Measurements from ENCODE around the gene MTOR.
"Not testable (repeated sequence)": the region's sequence is repeated elsewhere in the genome, so short reads cannot be mapped to it uniquely, and the experiment has no call there.

MTOR gene

DNA sequence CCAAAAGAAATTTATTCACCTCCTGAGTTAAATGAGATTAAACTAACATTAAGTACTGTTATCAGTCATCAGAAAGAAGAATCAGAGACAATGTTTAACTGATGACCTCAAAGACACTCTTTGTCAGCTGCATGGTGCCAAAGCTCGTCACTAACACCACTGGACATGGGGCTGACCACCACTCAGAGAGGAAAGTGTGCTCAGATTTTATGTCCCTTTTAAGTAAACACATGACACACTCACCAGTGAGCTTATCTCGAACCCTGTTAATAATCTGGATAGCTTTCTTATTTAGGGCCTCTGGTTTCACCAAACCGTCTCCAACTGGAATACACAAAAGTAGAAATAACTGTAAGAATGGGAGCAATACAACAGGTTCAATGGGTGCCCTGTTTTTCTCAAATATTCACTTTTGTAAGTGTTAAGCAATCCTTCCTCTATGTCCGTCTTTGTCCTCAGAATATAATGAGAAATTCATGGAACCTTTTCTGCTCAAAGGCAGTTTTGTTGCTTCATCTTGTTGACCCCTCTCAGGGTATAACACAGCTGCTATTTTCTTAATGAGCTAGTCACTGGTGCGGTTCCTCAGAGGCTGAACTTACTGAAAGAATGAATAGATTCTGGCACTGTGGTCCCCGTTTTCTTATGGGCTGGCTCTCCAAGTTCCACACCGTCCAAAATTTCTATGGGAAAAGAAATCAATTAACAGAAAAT is 153.1 kb downstream of the MTOR start:
- DNase-seq (ENCODE audit: low read depth), result no peak

DNA sequence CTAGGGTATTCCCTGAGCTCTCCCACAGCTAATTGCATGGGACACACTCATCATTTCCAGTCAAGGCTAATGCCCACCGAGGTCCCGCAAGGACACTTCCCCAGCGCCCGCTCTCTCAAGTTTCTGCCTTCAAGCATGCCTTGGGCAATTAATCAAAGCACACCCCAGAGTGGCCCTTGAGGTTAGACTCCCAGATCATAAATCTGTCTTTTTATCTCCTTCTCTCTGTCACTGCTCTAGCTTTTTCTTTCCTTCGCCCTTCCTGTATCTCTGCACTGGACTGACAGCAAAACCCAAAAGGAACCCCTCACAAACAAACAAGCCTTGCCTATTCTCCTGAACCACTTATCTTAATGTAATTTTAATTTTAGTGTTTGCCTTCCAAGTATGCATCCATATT is 154.8 kb downstream of the MTOR start:
- no peak for DNase-seq (ENCODE audit: low read depth)

DNA sequence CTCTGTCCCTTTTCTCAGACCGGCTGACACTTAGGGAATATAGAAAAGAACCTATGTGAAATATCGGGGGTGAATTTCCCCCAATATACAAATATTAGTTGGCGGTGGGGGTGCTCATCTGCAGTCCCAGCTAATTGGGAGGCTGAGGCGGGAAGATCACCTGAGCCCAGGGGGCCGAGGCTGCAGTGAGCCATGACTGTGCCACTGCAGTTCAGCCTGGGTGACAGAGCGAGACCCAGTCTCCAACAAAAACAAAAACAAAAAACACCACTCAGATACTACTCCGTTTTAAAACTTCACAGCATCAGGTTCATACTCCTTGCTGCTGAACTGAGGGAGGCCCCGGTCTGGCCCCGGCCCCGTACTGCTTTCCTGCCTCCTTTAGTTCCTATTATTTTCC is 156.8 kb downstream of the MTOR start:
- no peak for DNase-seq (ENCODE audit: low read depth)

DNA sequence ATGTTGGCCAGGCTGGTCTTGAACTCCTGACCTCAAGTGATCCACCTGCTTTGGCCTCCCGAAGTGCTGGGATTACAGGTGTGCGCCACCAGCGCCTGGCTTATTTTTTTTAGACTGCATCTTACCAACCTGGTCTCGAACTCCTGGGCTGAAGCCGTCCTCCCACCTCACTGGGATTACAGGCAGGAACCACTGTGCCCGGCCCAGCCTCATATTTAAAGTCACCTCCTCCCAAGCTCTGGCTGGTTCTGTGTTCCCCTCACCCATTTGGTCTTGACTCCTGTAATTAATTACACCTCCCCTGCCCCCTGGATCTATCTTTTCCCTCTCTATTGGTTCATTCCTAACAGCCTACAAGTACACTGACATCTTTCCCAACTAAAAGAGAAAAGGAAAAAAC is 161.0 kb downstream of the MTOR start:
- no peak for DNase-seq (ENCODE audit: low read depth)

DNA sequence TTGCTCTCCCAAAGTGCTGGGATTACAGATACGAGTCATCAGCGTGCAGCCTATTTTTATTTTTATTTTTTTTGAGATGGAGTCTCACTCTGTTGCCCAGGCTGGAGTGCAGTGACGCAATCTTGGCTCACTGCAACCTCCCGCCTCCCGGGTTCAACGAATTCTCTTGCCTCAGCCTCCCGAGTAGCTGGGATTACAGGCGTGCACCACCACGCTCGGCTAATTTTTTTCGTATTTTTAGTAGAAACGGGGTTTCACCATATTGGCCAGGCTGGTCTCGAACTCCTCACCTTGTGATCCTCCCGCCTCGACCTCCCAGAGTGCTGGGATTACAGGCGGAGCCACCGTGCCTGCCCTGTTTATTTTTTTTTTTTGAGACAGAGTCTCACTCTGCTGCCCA is 161.5 kb downstream of the MTOR start:
- DNase-seq (ENCODE audit: low read depth), result not testable (repeated sequence)

DNA sequence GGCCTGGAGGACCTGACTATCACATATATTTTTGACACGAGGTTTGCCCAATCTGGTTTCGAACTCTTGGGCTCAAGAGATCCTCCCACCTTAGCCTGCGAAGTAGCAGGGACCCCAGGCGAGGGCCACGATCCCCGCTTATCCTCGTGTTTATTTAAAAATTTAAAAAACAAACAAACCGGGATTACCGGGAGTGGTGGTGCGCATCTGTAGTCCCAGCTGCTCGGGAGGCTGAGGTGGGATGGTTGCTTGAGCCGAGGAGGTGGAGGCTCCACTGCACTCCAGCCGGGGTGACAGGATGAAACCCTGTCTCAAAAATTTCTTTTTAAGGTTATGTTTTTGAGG is 162.2 kb downstream of the MTOR start:
- no peak for DNase-seq (ENCODE audit: low read depth)

DNA sequence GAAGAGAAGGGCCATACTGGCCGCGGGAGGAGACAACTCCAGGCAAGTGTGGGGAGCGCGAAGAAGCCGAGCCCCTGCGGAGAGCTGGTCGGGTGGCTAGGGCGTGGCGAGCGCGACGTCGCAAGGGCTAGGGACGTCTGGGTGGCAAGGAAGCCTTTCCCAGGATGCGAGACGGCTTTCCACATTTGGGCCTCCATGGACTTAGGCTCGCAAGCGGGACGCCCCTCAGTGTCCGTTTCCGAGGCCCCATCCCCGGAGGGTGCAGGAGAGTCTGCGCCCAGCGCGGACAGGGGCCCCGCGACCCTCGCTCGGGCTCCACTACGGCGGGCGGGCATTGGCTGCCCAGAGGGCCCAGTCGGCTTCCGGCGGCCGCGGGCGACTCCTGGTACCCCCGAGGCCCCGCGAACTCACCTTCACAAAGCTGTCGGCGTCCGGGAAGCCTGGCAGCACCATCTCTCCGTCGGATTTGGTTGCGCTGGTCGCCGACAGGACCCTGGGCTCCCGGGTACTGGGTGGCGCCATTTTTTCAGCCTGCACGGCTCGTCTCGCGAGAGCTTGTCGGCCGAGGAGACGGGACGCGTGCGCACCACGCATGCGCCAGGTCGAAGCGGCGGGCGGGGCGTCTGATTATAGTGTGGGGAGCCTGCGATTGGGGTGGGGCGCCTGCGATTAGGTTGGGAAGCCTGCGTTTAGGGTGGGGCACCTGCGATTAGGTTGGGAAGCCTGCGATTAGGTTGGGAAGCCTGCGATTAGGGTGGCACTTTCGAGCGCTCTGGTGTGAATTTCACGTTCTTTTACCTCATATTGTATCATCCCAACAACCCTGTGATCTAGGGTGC is 162.8 kb downstream of the MTOR start, which contains the start of gene EXOSC10:
EXOSC10 (minus strand) TSS at position 560 of the 839 bp plus-strand sequence; CDS start at position 522, 38 bp downstream.
- peak; percentile 93 for DNase-seq (ENCODE audit: low read depth)

DNA sequence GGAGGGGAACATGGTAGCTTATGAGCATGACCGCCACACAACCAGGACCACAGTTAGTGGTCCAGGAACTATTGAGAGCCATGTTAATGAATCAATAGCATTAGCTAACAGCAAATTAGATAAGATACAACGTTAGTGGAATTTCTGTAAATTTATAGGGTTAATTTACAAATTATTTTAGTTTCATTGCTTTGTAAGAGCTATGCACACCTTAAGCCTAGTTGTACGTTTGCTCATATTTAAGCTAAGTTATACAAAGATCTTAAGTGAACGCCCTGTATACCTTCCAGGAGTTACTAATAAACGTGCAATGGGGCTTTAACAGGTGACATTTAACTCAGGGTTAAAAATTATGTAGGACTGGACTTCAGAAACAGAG is 163.4 kb downstream of the MTOR start:
- no peak for DNase-seq (ENCODE audit: low read depth)

DNA sequence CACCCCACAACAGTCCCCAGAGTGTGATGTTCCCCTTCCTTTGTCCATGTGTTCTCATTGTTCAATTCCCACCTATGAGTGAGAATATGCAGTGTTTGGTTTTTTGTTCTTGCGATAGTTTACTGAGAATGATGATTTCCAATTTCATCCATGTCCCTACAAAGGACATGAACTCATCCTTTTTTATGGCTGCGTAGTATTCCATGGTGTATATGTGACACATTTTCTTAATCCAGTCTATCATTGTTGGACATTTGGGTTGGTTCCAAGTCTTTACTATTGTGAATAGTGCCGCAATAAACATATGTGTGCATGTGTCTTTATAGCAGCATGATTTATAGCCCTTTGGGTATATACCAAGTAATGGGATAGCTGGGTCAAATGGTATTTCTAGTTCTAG is 178.6 kb downstream of the MTOR start:
- not testable (repeated sequence) for DNase-seq (ENCODE audit: low read depth)

DNA sequence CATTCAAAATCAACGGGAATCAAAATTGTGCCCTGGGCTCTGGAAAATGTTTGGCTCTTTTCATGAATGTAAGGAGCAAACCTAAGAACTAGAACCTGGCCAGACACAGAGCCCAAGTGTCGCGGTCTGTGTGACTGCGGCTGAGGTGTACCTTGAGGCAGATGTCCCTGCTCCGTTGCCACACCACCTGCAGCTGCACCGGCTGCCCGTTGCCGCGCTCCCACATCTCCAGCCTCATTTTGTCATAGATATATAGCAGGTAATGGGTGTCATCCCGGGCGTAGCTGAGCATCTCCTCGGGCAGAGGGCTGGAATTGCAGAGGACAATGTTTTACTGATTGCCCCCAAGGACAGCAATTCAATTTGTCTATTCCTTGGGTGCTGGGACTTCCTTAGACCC is 181.4 kb downstream of the MTOR start:
- no peak for DNase-seq (ENCODE audit: low read depth)

DNA sequence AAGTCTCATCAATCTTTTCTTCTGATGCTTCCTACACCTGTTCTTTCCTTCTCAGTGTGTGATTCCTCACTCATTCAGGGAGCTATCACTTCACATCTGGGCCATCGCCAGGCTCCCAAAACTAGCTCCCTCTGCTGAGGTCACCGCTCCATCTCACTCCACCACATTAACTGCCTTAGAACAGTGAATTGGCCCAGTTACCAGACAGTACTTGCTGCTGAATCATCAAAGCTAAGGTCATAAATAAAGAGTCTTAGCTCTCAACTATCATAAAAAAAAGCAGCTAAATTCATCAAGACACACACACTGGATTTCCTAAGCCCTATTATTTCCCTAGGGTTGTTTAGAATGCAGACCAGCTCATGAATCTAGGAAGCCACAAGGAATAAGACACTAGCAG is 183.7 kb downstream of the MTOR start:
- DNase-seq (ENCODE audit: low read depth), result no peak

DNA sequence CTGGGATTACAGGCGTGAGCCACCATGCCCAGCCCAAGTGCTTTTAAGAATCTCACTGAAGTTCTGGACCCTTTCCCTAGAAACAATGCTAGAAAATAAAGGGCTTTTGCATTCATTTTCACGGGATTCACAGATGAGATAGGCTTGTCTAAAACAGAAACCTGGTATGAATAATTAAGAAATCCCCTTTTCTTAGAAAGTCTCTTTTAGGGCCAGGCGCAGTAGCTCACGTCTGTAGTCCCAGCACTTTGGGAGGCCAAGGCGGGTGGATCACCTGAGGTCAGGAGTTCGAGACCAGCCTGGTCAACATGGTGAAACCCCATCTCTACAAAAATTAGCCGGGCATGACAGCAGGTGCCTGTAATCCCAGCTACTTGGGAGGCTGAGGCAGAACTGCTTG is 189.0 kb downstream of the MTOR start:
- not testable (repeated sequence) for DNase-seq (ENCODE audit: low read depth)

DNA sequence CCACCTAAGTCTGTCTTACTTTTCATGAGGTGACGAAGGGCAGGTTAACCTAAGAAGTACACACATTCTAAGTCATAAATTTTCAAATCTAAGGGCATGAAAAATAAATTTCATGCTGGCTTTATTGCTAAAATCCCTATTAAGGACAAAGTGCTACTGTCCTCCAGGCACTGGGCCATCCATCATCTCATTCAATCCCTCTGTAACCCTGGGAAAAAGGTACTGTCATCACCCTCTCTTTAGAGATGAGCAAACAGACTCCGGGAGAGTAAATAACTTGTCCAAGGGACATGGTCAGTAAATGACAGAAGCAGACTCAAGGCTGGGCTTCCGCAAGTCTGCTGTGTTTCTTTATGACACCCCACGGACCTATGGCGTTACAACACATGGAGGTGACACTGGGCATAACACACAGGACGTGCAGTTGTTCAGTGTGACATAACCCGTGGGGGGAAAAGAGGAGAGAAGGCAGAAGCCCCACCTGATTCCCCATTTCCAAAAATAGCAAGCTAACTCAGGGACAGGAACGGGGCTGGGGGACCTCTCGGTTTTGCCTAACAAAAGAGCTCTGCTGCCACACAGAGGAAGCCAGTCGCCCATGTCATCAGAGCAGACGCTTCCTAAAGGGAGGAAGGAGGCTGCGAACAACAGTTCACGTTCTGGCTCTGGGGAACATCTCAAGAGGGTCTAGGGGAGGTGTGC is 190.0 kb downstream of the MTOR start:
- no peak for DNase-seq (ENCODE audit: low read depth)

DNA sequence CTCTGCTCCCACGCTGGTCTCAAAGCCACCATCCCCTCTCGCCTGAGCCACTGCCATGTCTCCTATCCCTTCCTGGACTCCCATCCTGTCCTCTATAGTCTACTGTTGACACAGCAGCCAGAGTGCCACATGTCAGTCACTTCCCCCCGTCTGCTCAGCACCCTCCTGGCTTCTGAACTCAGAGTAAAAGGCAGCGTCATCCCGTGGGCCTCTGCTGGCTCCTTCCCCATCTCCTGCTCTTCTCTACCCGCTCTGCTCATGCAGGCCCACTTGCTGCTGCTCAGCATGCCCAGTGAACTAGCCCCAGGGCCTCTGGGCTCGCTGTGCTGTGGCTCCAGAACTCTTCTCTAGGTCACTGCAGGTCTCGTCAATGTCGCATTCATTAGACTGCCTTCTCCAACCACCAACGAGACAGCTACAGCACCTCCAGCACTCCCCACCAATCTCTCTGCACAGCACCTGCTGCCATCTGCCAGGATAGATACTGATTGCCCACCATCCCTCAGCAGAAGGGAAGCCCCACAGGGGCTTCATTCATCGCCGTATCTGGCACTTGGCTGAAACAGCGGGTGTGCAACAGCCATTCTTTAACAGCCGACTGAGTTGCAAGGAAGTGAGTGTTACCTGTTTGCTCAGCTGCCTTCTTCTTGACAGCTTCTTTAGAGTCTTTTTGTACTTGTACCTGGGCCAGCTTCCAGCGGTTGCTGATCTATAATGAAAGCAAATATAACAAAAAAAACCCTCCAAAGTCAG is 190.7 kb downstream of the MTOR start:
- no peak for DNase-seq (ENCODE audit: low read depth)

DNA sequence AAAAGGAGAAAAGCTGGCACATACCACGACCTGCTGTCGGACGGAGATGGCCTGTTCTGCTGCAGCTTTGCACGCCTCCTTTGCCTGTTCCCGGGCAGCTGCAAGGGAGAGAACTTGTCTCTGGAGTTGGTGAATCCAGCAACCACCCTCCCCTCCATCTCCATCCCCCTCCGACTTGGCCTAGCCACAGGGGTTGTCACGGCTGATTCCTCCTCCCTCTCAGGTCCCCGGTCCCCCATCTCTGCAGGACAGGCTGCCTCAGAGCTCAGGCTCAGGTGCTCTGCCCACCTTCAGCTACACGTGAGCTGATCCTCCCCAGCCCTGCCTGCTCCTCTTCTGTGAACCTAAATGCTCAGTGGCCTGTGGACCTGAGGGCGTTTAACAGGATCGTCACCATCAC is 191.5 kb downstream of the MTOR start:
- DNase-seq (ENCODE audit: low read depth), result no peak

DNA sequence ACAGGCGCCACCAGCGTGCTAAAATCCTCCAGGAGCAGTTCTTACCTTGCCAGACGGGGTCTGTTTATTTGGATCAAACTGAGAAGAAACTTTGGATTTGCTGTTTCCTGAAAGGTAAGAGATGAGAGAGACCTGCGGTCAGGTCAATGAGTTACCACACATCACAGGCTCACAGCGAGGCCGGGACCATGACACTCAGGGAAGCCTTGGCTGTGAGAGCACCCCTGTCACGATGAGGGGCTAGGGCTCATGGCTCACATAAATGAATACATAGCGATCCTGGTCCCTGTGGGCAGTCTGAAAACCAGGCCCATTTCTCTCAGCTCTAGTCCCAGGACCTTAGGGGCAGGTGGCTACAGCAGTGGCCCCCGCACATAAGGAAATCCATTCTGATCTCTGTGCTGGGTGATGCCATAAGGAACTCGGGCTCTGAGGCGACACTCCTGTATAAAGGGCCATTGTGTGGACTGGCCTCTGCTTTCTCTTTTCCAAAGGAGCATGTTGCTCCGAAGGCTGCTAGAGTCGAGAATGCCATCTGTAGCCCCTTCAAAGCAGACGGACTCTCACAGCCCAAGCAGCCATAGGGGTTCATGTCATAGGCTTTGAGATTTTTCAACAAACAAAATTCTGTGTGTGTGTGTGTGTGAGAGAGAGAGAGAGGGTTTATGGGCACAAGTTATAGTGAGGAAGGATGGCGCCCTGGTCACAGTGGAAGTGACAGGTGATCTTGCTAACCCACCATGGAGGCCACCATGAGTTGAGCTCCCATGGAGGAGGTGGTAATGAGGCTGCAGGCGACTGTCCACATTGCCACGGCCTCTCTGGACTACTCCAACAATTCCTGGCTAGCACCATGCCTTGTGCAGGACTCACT is 193.5 kb downstream of the MTOR start:
- no peak for DNase-seq (ENCODE audit: low read depth)

DNA sequence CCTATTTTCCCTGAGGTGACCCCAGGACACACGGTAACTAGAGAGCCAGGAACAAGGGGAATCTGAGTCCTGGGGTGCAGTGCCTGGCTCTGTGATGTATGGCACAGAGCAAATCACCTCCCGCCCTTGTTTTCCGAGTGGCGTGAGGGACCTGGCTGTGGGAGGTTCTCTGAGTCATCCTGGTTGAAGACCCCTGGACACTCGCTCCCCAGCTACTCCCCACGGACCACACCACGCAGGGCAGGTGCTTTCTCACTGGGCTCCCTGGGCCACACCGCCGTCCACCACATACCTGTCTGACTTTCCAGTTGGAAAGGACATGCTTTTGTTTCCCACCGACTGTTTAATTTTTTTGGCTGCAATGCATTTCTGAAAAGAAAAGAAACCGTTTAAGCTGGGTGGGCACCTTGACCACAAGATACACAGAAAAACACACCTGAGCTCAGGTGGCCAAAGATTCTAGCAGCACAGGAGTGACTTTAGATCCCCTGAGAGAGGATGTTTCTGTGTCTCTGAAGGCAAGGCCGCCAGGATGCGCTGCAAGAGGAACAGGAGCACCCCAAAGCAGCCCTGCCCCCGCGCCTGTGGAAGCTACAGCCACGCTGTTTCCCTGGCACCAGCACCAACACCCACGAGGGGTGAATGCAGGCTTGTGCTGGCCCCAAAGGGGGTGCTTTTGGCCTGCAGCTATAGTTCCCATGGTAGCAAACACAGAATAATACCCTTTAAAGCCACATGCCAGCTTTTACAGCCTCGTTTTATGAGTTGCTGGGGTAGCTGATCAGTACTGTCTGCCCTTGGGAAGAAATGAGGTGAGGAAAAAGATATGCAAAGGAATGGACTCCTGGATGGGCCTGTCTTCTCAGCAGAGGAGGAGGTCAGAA is 194.4 kb downstream of the MTOR start:
- no peak for DNase-seq (ENCODE audit: low read depth)

DNA sequence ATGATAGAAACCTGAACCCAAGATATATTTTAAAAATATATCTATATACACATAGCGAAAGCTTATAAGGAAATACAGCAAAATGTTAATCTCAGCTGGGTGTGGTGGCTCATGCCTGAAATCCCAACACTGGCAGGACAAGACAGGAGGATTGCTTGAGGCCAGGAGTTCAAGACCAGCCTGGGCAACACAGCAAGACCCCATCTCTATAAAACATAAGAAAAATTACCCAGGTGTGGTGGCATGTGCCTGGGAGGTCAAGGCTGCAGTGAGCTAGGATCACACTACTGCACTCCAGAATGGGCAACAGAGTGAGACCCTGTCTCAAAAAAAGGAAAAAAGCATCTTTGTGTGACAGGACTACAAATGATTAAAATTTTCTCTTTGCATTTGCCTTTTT is 196.6 kb downstream of the MTOR start:
- DNase-seq (ENCODE audit: low read depth), result no peak

DNA sequence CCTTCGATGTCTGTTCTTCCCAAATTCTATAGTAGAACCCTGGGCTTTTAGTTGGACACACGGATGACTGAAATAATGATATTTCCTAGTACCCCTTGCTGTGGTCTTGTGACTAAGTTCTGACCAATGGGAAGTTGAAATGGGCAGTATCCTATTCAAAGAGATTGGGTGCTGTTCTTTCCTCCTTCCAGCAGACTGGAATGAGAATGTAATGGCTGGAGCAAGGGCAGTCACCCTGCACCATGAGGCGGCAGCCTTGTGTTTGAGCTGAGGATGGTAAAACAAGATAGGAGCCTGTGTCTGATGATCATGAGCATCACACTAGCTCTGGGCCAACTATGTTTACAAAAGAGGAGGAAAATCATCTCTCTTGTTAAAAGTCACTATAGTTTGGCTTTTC is 197.4 kb downstream of the MTOR start:
- DNase-seq (ENCODE audit: low read depth), result no peak

DNA sequence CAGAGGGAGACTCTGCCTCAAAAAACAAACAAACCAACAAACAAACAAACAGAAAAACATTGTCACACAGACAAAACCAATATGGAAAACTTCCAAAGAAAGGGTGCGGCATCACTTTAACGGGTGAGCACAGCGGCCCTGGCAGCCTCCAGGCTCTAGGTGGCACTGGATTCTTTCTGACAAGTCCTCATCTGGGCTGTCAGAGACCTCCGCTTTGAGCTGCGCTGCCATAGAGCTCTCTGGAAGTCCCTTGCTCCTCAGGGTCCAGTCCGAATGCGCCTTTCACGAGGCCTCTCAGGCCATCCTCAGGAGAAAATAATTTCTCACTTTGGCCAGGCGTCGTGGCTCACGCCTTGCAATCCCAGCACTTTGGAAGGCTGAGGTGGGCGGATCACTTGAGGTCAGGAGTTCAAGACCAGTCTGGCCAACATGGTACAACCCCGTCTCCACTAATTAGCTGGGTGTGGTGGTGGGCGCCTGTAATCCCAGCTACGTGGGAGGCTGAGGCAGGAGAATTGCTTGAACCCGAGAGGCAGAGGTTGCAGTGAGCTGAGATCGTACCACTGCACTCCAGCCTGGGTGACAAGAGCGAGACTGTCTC is 198.3 kb downstream of the MTOR start:
- DNase-seq (ENCODE audit: low read depth), result not testable (repeated sequence)

Data from activated T-cell treated with anti-CD3 and anti-CD28 coated beads for 24 hours (primary cell).